Right lung (tissue), 10 donors: ENCODE data around the gene SLC11A1. TPM values are rescaled to one million over a fixed set of nuclear protein-coding genes. Genes with fewer than 3 reads are reported as not detected.

Experiments
- DNase-seq, 2 donors: peaks; one replicate each; pipeline ENCODE4 v3.0.0-alpha.2; 2013
- long read RNA-seq, 8 donors: transcript quantifications; one replicate each; lab custom pipeline, GENCODE V29; 2026
- polyA plus RNA-seq, 5 donors: library from polyadenylated mRNA; unstranded; fragments of 120-200 nt; gene quantifications; one replicate each; pipeline versions ENCODE4 v1.2.1 to v1.2.3, GENCODE V29; 2013; ENCODE audit warnings: inconsistent platforms in 1 of 5, low replicate concordance in 1 of 5; ENCODE audit not compliant: insufficient read length in 5 of 5, insufficient read depth in 1 of 5

The SLC11A1 gene, protein sequence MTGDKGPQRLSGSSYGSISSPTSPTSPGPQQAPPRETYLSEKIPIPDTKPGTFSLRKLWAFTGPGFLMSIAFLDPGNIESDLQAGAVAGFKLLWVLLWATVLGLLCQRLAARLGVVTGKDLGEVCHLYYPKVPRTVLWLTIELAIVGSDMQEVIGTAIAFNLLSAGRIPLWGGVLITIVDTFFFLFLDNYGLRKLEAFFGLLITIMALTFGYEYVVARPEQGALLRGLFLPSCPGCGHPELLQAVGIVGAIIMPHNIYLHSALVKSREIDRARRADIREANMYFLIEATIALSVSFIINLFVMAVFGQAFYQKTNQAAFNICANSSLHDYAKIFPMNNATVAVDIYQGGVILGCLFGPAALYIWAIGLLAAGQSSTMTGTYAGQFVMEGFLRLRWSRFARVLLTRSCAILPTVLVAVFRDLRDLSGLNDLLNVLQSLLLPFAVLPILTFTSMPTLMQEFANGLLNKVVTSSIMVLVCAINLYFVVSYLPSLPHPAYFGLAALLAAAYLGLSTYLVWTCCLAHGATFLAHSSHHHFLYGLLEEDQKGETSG
- polyA plus RNA-seq: 1 to 10 TPM in 3 of 5 donors, under 1 TPM in 2; 0.62 to 1.6 (median 1.0) TPM
- long read RNA-seq, donor 1: 0 reads
- long read RNA-seq, donor 2: 0 reads
- long read RNA-seq, donor 3: 0 reads
- long read RNA-seq, donor 4: 0 reads
- long read RNA-seq, donor 5: 0 reads
- long read RNA-seq, donor 6: 0 reads
- long read RNA-seq, donor 7: 0 reads
- long read RNA-seq, donor 8: 0 reads

GRCh38 chr2:218381916-218382366 lies at the start of gene SLC11A1:
Gene SLC11A1 (plus strand): TSS chr2:218382273. CDS start chr2:218382369, 96 bp downstream.
- DNase-seq: no peak

DNA sequence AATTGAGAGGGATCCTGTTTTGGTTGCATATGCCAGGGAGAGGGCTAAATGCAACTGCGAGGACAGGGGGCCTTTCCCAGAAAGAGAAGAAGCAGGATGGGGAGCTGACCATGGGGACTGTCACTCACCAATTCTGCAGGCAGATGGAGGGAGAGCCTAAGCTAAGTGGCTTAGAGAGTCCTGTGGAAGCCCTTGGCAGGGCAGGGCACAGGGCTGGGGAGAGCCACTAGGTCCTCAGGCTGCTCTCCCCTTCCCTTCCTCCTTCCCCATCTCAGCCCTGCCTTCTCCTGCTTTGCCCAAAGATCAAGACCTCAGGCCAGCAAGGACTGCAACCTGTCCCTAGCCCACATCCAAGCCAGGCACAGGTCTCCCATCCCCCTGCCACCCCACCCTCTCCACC lies 49.8 kb upstream of the SLC11A1 start:
- DNase-seq: no peak

DNA sequence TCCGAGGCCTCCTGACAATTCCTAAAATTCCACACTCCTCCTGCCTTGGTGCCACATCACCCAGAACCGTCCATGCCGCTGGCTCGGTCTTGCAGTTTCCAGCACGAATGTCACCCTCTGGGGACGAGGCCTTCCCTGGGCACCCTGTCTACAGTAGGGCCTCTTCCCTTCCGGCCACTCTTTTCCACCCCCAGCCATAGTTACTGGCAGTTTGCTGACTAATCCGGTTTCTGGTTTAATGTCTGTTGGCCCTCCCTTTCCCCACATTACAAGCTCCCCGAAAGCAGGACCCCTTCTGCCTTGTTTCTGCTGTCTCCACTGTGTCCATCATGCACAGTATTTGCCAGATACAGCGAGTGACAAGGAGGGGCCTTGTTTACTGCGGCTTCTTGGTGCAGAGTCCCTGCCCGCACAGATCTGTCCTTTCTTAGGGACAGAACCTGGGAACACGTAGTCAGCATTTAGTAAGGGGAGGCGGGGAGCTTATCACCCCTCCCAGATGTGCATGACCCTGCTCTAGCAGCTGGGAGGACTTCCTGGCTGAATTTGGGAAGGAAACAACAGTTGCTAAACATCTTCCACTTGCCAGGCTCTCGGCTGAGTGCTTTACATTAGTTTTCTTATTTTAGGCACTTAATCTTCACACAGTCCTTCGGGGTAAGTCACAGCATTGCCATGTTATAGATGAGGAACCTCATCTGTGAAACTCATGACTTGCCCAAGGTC lies 49.0 kb upstream of the SLC11A1 start:
- peak in 1 of 2 donors; percentile 54 for DNase-seq

GRCh38 chr2:218334531-218334930 lies 47.5 kb upstream of the SLC11A1 start:
- no peak for DNase-seq

GRCh38 chr2:218340656-218341055 lies 41.4 kb upstream of the SLC11A1 start:
- DNase-seq: no peak

GRCh38 chr2:218341381-218341780 lies 40.7 kb upstream of the SLC11A1 start:
- no peak for DNase-seq

- no peak for DNase-seq
Measured at GRCh38 chr2:218342837-218343236, 39.2 kb upstream of the SLC11A1 start.

GRCh38 chr2:218343591-218343990 lies 38.5 kb upstream of the SLC11A1 start:
- no peak for DNase-seq

GRCh38 chr2:218344090-218344754 lies 37.9 kb upstream of the SLC11A1 start:
- no peak for DNase-seq

GRCh38 chr2:218344755-218345417 lies 37.2 kb upstream of the SLC11A1 start:
- no peak for DNase-seq

DNA sequence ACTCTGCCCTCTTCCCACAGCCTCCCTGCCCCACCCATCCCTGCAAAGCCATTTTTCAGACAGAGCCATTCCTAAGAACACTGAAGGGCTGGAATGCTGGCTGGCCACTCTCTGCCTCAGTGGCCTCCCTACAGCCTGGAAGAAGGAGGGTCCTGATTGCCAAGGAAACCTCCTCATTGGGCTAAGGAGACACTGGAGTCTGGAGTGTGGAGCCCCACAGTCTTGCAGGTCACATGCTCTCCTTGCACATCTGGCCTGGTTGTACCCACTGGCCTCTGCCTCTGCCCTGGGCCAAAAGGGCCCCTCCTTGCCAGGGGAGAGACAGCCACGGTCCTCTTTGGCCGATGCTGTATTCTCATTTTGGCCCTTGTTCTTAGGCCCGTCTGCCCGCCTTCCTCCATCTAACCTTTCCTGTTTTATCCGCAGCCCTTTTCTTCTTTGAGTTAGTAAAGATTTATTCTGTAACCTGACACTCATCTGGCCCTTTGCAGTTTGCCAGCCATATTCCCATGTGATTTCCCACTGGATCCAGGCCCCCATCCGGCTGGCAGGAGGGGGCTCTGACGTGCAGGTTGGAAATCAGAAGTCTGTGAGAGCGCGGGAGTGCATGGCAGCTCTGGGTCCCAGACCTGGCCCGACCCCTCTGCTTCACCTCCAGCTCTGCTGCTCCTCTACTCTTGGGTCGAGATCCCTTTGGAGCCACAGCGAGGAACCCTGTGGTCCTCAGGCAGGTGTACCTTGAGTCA lies 36.4 kb upstream of the SLC11A1 start:
- DNase-seq: no peak

DNA sequence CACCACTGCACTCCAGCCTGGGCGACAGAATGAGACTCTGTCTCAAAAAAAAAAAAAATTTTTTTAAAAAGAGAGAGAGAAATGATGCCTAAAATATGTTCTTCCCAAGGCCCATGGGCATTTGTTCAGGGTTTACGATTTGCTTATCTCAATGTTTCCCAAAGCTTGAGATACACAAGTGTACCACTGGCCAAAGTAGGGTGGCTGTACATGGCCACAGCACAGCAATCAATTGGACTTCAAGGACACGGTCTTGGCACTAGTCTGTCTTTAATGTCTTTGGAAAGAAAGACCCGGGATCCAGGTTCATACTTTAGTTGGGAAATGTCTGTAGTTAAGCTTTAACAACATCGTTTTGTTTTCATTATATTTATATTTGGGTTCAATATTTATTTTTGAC lies 34.9 kb upstream of the SLC11A1 start:
- no peak for DNase-seq

DNA sequence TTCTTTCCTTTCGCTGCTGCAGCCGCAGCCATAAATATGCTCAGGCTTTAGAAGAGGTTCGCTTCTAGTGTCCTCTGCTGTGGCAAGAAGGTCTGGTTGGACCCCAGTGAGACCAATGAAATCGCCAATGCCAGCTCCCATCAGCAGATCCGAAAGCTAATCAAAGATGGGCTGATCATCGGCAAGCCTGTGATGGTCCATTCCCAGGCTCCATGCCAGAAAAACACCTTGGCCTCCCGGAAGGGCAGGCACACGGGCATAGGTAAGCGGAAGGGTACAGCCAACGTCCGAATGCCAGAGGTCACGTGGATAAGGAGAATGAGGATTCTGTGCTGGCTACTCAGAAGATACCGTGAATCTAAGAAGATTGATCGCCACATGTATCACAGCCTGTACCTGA lies 28.0 kb upstream of the SLC11A1 start:
- no peak for DNase-seq

- no peak for DNase-seq
Measured at GRCh38 chr2:218354850-218355443, 27.1 kb upstream of the SLC11A1 start.

GRCh38 chr2:218357236-218358177 lies 24.6 kb upstream of the SLC11A1 start:
- no peak for DNase-seq

DNA sequence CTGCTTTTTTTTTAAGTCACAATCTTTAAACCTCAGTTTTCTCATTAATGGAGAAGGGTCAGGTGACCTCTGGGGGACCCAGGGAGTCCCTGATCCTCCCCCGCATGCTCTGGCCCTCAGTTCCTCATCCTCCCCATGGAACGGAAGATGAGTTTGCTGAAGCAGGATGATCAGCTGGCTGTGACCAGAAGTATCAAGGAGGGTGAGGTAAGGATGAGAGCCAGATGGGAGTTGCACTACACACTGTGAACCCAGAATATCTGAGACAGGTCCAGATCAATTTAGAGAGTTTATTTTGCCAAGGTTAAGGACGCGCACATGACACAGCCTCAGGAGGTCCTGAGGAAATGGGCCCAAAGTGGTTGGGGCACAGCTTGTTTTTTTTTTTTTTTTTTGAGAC lies 21.6 kb upstream of the SLC11A1 start:
- DNase-seq: no peak

DNA sequence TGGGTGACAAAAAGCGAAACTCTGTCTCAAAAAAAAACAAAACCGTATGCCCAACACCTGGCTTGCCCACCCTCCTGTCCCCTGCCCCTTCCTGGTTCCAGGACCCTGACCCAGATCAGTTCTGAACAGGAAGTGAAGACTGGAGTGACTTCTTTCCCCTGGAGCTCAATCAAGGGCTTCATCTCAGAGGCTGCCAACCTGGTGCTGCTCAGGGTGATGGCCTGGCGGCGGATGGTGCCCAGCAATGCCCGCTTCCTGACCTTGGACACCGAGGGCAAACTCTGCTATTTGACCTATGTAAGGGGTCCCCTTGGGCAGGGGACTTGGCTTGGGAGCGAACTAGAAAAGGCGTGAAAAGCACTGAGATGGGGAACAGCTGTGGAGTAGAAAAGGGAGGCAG lies 19.5 kb upstream of the SLC11A1 start:
- DNase-seq: no peak

DNA sequence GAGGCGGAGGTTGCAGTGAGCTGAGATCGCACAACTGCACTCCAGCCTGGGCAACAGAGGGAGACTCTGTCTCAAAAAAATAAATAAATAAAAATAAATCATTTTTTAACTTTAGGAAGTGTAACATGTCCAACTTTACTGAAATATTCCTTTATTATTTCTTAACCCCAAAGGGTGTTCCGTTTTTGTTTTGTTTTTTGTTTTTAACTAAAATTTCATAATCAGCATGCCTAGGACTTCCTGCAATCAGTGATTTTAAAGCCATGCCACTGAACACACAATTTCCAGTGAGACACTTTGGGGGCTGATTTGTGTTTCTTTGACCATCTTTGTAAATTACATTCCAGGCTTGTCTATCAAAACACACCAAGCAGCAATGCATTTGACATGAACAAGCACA lies 18.3 kb upstream of the SLC11A1 start:
- DNase-seq: no peak

DNA sequence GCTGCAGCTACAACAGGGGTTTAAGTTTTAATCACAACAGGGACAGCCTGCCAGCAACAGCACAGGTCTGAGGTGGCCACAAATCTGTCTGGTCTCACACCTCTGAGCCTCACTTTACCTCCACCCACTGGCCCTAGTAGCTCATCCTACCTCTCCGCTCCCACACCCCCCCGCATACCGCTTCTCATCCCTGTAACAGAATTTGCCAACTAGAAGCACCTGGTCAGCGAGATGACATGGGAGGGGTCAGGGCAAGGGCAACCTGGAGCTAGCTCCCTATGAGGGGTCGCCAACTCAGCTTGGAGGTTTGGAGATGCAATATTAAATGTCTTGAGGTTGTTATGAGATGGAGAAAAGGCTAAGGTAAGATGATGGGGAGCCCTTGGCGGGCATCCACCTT lies 17.9 kb upstream of the SLC11A1 start:
- DNase-seq: no peak
